HG03045 (cell line): ENCODE data around the gene ZNF367.
"Not testable (repeated sequence)": the region's sequence is repeated elsewhere in the genome, so short reads cannot be mapped to it uniquely, and the experiment has no call there.

Experiments used
- ATAC-seq: cut with Tn5 transposase; IDR thresholded peaks from one replicate; pipeline ENCODE4 v1.9.1; 2021; ENCODE audit warnings: mild to moderate bottlenecking, moderate library complexity; ENCODE audit not compliant: unreplicated experiment

ZNF367 gene

DNA sequence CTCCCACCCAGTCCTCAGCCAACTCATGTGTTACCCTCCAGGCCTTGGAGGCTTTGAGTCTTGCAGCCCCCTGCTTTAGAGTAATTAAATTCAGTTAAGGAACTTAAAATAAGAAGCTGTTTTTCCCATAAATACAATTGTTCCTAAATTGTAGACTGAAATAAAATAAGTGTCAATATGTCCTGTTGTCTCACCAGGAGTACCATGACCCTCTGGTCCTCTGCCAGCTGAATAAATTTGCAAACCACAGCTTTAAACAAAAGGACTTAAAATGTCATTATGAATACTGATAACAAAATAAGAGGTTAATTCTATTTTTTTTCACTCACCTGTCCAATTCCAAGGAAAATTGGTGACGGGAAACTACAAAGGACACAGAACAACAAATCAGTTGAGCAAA lies 50.2 kb downstream of the ZNF367 start:
- no peak for ATAC-seq

DNA sequence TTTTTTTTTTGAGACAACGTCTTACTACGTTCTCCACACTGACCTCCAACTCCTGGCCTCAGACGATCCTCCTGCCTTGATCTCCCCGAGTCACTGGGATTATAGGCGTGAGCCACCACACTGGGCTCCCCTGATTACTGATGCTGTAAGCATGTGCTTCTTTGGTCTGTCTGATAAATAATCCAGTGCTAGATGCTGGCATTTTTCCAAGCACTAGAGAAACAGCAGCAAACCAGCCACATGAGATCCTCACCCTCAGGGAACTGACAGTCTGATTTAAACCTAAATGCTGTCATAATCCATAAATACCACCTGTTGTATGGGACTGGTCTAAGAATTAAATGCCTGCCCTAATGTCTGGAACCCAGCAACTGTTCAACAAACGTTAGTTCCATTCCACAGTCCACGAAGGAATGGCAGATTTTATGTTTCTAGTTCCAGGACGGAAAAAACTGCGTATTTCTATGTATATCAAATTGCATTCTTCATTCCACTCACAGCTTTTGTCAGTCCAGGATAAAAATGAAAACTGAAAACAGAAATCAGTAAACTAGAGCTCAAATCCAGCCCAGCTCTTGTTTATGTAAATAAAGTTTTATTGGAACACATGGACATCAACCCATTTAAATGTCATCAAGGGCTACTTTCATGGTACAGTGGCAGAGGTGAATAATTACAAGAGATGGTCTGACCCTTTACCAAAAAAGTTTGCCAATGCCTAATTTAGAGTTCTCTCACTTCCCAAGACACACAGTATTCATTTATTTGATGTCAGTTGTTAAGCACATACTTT lies 54.8 kb downstream of the ZNF367 start:
- ATAC-seq = no peak

DNA sequence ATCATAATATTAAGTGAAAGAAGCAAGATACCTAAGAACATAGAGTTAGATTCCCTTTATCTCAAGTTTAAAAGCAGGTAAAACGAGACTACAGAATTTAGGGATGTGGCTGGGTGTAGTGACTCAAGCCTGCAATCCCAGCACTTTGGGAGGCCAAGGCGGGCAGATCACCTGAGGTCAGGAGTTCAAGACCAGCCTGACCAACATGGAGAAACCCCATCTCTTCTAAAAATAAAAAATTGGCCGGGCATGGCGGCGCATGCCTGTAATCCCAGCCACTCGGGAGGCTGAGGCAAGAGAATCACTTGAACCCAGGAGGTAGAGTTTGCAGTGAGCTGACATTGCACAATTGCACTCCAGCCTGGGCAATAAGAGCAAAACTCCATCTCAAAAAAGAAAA lies 56.1 kb downstream of the ZNF367 start:
- not testable (repeated sequence) for ATAC-seq

DNA sequence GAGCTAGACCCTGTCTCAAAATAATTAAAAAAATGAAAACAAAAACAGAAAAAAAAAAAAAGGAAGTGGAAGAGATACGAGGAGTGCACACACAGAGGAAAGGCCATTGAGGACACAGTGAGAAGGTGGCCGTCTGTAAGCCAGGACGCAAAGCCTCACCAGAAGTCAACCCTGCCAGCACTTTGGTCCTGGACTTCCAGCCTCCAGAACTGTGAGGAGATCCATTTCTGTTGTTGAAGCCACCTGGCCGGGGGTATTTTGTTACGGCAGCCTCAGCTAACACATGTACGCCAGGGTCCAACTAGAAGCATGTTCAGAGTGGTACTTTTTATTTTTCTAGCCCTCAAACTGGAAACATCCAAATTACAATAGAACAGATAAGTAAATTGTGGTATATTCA lies 56.5 kb downstream of the ZNF367 start:
- ATAC-seq = no peak

DNA sequence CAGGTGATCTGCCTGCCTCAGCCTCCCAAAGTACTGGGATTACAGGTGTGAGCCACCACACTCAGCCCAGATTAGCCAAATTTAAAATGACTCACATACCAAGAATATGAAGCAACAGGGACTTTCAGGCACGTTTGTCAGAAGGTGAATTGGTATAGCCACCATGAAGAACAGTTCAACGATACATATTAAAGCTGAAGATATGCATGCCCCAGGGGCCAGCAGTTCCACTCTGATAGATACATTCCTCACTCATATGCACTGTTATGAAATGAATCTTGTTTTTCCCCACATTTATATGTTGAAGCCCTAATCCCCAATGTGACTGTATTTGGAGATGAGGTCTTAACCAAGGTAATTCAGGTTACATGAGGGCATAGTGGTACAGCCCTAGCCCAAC lies 57.2 kb downstream of the ZNF367 start:
- ATAC-seq = no peak

DNA sequence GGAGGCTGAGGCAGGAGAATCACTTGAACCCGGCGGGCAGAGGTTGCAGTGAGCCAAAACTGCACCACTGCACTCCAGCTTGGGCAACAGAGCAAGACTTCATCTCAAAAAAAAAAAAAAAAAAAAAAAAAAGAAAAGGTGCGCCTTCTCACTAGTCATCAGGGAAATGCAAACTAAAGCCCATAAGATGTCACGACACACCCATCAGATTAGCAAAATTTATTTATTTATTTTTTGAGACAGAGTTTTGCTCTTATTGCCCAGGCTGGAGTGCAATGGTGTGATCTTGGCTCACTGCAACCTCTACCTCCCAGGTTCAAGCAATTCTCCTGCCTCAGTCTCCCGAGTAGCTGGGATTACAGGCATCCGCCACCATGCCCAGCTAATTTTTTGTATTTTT lies 57.6 kb downstream of the ZNF367 start:
- not testable (repeated sequence) for ATAC-seq

DNA sequence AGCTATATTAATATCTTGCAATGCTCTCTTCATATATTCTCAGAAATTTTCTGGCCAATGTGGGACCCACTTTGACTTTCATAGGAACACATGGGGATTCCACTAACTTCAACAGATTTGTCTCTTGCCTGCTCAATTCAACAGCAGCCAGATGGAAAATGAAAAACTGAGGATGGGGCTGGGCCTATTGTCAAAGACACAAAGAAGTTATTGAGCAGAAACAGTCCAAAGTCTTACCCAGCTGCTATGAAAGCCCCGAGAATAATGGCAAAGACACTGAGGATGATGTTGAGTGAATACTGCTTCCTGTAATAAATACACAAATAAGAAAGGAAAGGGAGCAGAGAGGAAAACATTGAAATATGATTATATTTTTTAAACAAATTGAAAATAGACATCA lies 67.3 kb downstream of the ZNF367 start:
- ATAC-seq = no peak

DNA sequence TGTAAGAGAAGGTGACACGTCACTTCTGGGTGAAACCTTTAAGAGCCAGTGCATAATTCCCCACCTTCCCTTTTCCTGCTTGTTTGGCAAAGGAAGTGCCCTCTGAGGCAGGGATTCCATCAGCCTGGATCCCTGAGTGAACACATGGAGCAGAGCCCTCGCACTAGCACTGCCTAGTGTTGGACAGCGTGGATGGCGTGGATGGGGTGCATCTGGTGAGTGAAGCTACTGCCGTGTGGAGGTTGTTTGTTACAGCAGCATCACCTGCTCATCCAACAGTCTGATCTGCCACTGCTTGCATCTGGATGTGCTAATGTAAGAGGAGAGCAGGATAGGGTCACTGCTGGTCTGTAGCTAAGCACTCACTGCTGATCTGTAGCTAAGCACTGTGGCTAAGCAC lies 69.9 kb downstream of the ZNF367 start:
- no peak for ATAC-seq

DNA sequence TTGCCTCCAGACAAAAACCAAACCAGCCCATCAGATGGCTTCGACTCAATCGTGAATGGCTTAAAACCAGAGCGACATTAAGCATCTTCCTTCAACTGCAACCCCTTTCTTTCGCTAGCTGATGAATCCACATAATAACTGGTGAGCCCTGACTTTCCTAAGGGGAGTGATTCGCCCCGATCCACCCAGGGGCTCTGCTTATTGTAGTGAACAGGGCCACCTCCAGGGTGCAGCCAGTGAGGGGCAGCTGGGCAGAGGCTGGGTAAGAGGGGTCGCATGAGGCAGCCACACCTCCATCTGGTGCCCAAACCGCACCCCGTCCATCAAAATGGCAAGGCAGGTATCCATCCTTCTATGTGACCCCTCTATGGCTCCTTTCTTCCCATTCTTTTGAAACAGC lies 72.6 kb downstream of the ZNF367 start:
- ATAC-seq = no peak

DNA sequence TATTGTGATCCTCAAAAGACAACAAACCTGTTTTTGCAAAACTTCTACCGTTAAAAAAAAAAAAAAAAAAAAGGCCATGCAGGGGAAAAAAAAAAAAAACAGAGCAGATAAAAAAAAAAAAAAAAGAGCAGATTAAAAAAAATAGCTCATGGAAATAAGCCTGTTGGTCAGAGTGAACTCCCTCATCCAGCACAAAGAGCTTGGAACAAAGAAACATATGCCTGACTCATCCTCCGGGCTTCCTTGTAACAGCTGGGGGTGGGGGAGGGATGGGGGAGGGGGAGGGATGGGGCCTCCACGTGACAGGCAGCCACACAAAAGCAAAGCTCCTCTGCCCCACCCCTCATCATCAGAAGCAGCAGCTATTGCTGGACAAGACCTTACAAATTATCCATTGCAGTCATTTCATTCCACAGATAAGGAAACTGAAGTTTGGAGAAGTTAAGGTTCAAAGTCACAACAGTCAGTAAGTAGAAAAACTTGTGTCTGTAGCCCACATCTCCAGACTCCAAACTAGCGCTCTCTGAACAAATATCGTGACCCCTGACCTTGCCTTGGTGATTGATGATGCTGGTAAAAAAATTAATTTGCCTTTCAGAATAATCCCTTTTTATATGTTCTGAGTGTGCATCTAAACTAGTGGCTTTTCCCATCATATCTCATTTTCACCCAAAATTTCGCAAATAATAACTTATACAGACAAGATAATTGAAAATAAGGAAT lies 73.6 kb downstream of the ZNF367 start:
- no peak for ATAC-seq

DNA sequence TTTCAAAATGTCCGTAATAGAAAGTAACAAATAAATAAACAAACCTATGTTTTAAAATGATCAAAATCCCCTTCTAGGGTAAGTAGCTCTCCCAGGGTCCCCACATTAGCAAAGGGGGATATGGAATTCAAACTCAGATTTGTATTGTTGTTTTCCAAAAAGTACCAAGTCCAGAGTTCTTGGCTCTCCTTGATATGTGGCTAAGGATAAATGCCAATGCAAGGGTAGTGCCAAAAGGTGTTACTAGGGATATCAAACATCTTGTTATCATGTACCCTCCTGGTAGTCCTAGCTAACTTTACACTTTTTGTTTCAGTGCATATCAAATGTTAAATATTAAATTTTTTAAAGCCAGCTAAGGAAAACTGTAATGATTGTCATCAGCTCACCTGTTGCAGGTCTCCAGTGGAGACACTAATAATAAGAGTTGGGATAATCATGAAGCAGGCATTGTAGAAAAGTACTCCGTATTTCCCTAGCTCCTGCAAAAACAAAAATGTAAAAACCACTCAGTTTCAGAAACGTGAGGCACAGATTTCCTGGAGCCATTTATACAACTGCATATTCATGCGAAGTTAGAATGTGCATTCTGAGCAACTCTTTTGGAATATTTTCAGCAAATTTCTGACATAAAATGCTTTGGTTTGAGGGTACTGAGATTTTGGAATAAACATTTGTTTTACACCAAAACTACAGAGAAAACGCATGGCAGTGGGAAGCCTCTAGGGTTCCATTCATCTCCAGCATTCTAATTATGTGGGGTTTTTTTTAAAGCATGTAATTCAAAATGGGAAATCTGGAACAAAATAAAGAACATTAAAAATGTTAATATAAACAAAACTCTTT lies 74.4 kb downstream of the ZNF367 start:
- no peak for ATAC-seq

DNA sequence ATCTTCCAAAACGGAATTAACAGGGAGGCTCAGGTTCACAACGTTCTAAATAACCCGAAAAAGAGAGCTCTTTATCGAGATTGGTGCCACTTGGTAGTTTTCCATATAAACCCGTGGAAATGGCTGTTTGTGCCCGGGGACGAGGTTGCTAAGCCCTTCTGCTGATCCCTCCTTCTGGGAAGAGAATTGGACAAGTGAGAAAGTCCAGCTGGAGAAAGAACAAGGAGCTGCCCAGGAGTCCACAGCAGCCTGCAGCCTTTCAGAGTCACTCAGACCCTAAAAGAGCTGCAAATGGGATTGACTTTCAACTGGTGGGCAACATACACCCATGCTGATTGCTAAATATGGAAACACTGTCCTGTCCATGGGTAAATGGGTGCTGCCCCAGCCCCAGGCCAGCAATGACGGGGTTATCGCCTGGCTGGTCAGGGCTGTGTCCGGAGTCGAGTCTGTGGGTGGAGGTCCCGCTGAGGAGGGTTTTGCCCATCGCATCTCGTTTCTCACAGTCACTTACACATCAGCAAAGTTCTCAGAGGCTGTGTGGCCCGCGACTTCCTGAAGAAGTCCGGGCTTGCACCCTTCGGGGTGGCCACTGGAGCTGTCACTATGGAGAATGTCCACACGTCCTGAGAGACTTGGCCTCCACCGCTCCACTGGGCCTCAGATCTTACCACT lies 75.5 kb downstream of the ZNF367 start:
- no peak for ATAC-seq

DNA sequence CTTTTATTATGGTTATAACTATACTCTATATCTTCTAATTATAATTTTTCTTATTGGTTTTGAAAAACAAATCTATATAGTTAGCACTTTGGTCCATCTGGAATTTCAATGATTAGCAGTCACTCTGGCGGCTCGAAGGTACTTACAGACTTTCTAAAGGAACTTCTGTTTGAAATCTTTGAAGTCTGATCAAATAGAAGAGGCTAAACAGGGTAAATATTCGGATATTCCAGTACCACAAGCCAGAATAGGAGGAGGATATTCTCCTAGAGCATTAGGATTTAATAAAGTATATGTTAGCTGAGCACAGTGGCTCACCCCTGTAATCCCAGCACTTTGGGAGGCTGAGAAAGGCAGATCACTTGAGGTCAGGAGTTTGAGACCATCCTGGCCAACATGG lies 77.5 kb downstream of the ZNF367 start:
- ATAC-seq = no peak

DNA sequence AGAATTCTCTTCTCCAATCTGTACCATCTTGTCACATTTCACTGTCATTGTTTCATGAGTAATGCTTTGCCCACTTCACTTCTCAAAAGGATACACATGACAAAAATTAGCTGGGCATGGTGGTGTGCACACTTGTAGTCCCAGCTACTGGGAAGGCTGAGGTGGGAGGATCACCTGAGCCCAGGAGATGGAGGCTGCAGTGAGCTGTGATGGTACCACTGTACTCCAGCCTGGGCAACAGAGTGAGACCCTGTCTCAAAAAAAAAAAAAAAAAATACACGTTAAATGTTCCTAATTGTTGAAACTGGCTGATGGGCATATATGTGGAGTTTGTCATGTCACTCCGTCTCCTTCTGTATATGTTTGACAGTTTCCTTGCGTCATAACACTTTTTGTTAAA lies 79.9 kb downstream of the ZNF367 start:
- no peak for ATAC-seq
